WTC11 (cell line): ENCODE results near the gene AFP.

Experiments used
- ATF2 ChIP-seq: sonication (generic); formaldehyde crosslinking; IDR thresholded peaks from 2 replicates; pipeline ENCODE4 v1.8.1; 2022; ENCODE audit warnings: low read depth, missing genetic modification reagents, borderline replicate concordance
- CREB1 ChIP-seq: sonication (generic); formaldehyde crosslinking; IDR thresholded peaks from 2 replicates; pipeline ENCODE4 v1.8.0; 2023; ENCODE audit warnings: mild to moderate bottlenecking, missing genetic modification reagents
- CTCF ChIP-seq: fragments of 200-600 bp; IDR thresholded peaks from 2 replicates; pipeline ENCODE4 v1.8.0; 2022; ENCODE audit warnings: antibody characterized with exemption
- RELA ChIP-seq: sonication (generic); formaldehyde crosslinking; IDR thresholded peaks from 2 replicates; pipeline ENCODE4 v1.8.1; 2022; ENCODE audit warnings: missing genetic modification reagents, mild to moderate bottlenecking, borderline replicate concordance
- SP1 ChIP-seq: sonication (generic); formaldehyde crosslinking; conservative IDR thresholded peaks from 2 replicates; pipeline ENCODE4 v1.8.1; 2022; ENCODE audit warnings: missing genetic modification reagents
- TP53 ChIP-seq: sonication (generic); formaldehyde crosslinking; IDR thresholded peaks from 2 replicates; pipeline ENCODE4 v1.8.1; 2023; ENCODE audit warnings: mild to moderate bottlenecking, missing genetic modification reagents
- ZNF138 ChIP-seq: sonication (generic); formaldehyde crosslinking; conservative IDR thresholded peaks from 2 replicates; pipeline ENCODE4 v1.8.1; 2022; ENCODE audit warnings: mild to moderate bottlenecking, moderate library complexity, missing genetic modification reagents
- TF ChIP-seq, protein P1 (sequence below): sonication (generic); formaldehyde crosslinking; IDR thresholded peaks from 2 replicates; pipeline ENCODE4 v1.8.1; 2023; ENCODE audit warnings: mild to moderate bottlenecking, missing genetic modification reagents, moderate library complexity

DNA sequence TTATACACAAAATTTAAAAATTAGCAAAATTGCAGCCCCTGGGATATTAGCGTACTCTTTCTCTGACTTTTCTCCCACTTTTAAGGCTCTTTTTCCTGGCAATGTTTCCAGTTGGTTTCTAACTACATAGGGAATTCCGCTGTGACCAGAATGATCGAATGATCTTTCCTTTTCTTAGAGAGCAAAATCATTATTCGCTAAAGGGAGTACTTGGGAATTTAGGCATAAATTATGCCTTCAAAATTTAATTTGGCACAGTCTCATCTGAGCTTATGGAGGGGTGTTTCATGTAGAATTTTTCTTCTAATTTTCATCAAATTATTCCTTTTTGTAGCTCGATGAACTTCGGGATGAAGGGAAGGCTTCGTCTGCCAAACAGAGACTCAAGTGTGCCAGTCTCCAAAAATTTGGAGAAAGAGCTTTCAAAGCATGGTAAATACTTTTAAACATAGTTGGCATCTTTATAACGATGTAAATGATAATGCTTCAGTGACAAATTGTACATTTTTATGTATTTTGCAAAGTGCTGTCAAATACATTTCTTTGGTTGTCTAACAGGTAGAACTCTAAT is 26.0 kb upstream of the AFP start:
- TF ChIP-seq CTCF (no peak), CREB1 (CRISPR knock-in tag) (no peak), SP1 (no peak), ATF2 (CRISPR knock-in tag) (no peak), RELA (CRISPR knock-in tag) (no peak), TP53 (CRISPR knock-in tag) (no peak), ZNF138 (no peak)
- TF ChIP-seq, protein P1, sequence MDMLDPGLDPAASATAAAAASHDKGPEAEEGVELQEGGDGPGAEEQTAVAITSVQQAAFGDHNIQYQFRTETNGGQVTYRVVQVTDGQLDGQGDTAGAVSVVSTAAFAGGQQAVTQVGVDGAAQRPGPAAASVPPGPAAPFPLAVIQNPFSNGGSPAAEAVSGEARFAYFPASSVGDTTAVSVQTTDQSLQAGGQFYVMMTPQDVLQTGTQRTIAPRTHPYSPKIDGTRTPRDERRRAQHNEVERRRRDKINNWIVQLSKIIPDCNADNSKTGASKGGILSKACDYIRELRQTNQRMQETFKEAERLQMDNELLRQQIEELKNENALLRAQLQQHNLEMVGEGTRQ = no peak
